ENCODE results near the gene MSI2.

Gene MSI2

DNA sequence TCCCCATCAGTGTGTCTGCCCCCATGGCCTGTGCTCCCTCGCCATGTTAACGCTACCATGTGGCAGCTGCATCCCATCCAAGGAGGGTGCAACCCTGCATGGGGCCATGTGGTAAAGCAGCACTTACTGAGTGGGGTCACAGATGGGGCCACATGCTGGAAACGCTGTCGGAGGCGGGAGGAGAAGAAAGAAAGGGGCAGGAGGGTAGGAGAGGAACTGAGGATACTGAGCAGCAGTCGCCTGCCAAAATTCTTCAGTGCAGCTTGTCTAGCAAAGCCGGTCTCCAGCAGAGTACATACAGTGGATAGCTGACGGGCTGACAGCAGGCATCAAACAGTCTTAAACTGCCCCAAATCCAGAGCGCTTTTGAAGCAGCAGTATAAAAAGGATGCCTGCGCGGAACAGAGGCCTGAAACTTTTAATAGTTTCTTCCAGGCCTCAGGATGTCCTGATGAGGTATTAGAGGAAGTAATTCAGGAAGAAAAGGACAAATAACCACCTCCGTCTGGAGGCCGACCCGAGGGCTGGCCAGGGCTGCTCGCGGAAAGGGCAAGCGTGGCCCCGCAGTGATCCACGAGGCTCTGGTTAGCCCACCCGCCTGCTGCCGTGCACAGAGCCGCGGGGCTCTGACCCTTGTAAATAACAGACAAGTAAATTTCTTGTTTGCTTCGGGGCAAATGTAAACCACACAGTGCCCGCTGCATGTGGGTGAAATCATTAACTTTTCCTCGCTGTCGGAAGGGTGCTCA, 339.8 kb downstream of the MSI2 start:
- H3K36me3 ChIP-seq (replicated peaks), result no peaks in the 10 kb centered on the region; the same call in 1 of the 2 replicates
- in situ Hi-C loops (cut with MboI; ENCODE audit: low sequenced_read_pairs), result no loop called here

DNA sequence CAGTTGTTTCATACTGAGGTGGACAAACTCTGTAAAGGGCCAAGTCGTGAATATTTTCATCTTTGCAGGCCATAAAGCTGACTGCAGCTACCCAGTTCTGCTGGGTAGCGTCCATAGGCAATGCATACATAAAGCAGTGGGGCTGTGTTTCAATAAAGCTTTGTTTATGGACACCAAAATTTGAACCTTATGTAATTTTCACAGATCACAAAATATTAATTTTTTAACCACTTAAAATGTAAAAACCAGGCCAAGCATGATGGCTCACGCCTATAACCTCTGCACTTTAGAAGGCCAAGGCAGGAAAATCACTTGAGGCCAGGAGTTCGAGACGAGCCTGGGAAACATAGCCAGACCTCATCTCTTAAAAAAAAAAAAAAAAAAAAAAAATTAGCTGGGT, 340.8 kb downstream of the MSI2 start:
- no peak overlapping the region for H3K4me3 ChIP-seq
- no peaks in the 10 kb centered on the region for H3K27me3 ChIP-seq (ENCODE audit: low read depth)
- peaks cover 12% of the 10 kb centered on the region for H3K4me1 ChIP-seq
- in situ Hi-C loops (cut with MboI; ENCODE audit: low sequenced_read_pairs), result no loop called here
- no peaks in the 10 kb centered on the region for H3K9me3 ChIP-seq
- no peak for DNase-seq (ENCODE audit: low spot score in 2 of 2)
- H3K36me3 ChIP-seq (replicated peaks), result no peaks in the 10 kb centered on the region; the same call in 1 of the 2 replicates

More for the DNA sequence above, 339.8 kb downstream of the MSI2 start:
- Histone ChIP-seq H3K27me3 (ENCODE audit: low read depth) (no peaks in the 10 kb centered on the region), H3K4me3 (no peak overlapping the region), H3K4me1 (peaks cover 12% of the 10 kb centered on the region), H3K9me3 (no peaks in the 10 kb centered on the region)
- DNase-seq (ENCODE audit: low spot score in 2 of 2), result no peak

DNA sequence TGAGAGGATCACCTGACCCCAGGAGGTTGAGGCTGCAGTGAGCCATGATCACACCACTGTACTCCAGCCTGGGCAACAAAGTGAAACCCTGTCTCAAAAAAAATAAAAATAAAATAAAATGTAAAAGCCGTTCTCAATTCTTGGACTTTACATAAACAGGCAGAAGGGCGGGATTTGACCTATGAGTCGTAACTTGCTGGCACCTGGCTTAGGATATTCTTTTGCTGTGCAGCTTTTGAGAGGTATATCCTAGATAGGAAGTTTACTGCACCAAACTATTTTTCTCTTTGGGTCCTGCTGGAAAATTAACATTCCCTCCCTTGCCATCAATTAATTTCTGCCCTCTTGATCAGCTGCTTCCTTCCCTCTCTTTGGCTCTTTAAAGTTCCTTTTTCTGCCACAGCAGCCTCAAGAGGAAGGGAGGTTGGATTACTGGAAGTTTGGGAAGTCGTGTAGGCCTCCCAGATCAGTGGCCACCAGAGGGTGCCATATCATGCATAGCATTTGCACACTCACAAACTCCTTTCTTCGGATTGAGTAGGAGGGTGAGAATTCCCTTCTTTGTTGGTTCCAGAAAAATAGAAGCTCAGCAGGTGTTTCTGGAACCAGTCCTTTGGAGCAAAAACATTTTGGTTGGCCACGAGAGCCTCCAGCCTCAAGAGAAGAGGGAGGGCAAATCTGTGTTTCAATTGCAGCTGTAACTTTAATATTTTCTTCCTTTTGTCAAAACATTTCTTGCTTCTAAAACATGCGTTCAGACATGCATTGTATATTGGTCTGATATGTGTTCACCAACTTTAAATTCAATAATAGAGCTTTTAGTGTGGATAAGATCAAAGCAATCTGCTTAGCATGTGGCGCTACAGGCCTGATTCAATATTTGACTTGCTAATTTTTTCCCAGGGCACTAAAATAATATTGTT, 341.5 kb downstream of the MSI2 start:
- DNase-seq (ENCODE audit: low spot score in 2 of 2), result peak; percentile 81 to 82
- no peaks in the 10 kb centered on the region; the same call in 1 of the 2 replicates for H3K36me3 ChIP-seq (replicated peaks)
- no peaks in the 10 kb centered on the region for H3K27me3 ChIP-seq (ENCODE audit: low read depth)
- in situ Hi-C loops (cut with MboI; ENCODE audit: low sequenced_read_pairs), result no loop called here
- H3K9me3 ChIP-seq, result no peaks in the 10 kb centered on the region
- H3K4me1 ChIP-seq, result peaks cover 12% of the 10 kb centered on the region
- no peak overlapping the region for H3K4me3 ChIP-seq

DNA sequence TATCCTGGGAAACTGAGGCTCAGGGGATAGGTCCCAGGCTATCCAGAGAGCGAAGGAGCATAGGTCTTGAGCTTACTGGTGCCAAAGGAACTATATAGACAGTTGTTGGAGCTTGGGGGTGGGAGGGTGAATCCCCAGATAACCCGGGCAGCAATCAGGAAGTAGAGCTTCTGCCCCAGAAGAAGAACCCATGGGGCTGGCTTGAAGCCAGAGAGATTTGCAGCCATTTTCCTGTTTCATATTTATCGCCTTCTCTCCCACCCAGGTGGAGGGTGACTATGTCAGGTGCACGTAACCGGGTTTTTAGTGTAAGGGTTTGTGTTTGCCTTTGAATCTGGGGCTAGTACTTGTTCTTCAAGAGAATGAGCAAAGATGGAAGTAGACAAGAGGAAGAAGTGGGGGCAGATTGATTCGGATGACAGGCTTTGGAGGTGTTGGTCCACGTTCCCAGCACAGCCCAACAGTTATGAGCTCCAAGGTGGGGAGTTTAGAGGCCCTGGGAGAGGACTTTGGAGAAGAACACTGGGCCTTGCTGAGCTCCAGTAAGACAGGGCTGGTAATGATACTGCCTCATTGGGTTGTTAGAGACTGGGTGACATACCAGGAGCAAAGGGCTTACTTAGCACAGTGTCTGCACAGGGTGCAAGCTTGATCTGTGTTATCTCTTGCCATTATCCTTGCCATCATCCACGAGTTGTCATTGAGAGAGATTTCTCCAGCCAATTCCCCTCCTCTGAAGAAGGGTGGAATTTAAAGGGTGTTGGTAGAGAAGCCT, 343.1 kb downstream of the MSI2 start:
- no peak for DNase-seq (ENCODE audit: low spot score in 2 of 2)
- no peaks in the 10 kb centered on the region for H3K9me3 ChIP-seq
- no peak overlapping the region for H3K4me3 ChIP-seq
- peaks cover 4% of the 10 kb centered on the region for H3K4me1 ChIP-seq
- H3K27me3 ChIP-seq (ENCODE audit: low read depth), result no peaks in the 10 kb centered on the region
- in situ Hi-C loops (cut with MboI; ENCODE audit: low sequenced_read_pairs), result no loop called here
- no peaks in the 10 kb centered on the region; the same call in 1 of the 2 replicates for H3K36me3 ChIP-seq (replicated peaks)

DNA sequence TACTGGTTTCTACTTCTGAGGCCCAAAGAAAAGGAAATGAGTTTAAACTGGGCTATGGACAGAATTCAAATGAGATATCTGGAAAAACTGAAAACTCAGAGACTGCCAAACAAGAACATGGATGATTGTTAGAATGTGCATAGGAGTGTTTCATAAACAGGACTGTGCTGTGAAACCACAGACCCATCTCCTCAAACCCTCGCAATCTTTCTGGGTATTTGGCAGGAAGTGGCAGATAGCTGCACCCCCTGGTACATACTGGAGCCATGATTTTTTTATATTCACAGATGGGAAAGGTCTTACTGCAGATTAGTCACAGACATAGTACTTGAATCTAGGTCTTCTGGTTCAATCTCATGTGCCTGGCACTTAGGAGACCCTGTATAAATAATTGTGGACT, 343.8 kb downstream of the MSI2 start:
- H3K36me3 ChIP-seq (replicated peaks), result no peaks in the 10 kb centered on the region; the same call in 1 of the 2 replicates
- no peaks in the 10 kb centered on the region for H3K9me3 ChIP-seq
- H3K4me1 ChIP-seq, result peaks cover 4% of the 10 kb centered on the region
- H3K4me3 ChIP-seq, result no peak overlapping the region
- no peaks in the 10 kb centered on the region for H3K27me3 ChIP-seq (ENCODE audit: low read depth)
- no peak for DNase-seq (ENCODE audit: low spot score in 2 of 2)
- in situ Hi-C loops (cut with MboI; ENCODE audit: low sequenced_read_pairs), result no loop called here

DNA sequence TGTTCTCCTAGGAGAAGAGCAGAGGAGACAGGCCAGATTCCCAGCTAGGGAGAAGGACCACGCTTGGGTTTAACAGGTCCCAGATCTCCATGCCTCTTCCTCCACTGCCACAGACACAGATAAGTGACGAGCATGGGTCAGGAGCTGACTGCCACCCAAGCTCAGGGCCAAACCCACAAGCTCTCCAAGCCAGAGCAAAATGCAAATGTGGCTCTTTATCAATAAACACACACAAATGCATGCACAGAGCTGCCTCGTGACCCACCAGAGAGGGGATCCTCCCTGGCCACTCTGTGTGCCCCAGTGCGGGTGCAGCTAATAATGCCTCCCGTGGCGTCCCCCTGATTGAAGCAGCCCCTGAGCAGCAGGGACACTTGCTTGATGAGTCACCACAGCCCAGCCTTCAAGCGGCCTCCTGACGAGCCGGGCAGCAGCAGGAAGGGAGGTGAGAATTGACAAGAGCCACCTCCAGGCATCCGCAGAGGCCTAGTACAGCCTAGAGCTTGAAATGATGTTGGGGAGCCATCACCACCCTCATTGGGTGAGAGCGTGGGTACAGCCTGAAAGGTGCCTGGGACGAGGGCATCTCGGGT, 344.9 kb downstream of the MSI2 start:
- in situ Hi-C loops (cut with MboI; ENCODE audit: low sequenced_read_pairs), result no loop called here
- no peak overlapping the region for H3K4me3 ChIP-seq
- no peaks in the 10 kb centered on the region for H3K27me3 ChIP-seq (ENCODE audit: low read depth)
- no peak for DNase-seq (ENCODE audit: low spot score in 2 of 2)
- no peaks in the 10 kb centered on the region; the same call in 1 of the 2 replicates for H3K36me3 ChIP-seq (replicated peaks)
- no peaks in the 10 kb centered on the region for H3K9me3 ChIP-seq
- peaks cover 4% of the 10 kb centered on the region for H3K4me1 ChIP-seq

DNA sequence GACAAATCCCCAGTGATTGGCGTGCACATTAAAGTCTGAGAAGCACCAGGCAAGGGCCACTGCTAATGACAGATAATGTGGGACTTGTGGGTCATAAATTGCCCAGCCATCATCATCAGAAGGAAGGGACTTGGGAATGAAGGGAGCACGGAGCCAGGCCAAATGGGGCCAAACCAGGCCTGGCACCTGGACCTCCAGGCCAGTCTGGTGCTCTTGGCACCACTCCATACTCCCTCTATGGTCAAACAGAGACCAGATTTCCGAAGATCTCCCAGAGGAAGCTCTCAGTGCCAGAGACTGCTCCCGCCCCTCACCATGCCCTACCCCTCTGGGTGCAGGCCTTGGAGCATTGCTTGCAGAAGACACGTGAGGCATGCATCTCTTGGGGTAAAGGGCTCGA, 346.6 kb downstream of the MSI2 start:
- Histone ChIP-seq H3K4me1 (peaks cover 4% of the 10 kb centered on the region), H3K9me3 (no peaks in the 10 kb centered on the region), H3K36me3 (replicated peaks) (no peaks in the 10 kb centered on the region; the same call in 1 of the 2 replicates), H3K27me3 (ENCODE audit: low read depth) (no peaks in the 10 kb centered on the region), H3K4me3 (no peak overlapping the region)
- DNase-seq (ENCODE audit: low spot score in 2 of 2), result no peak
- in situ Hi-C loops (cut with MboI; ENCODE audit: low sequenced_read_pairs), result no loop called here

DNA sequence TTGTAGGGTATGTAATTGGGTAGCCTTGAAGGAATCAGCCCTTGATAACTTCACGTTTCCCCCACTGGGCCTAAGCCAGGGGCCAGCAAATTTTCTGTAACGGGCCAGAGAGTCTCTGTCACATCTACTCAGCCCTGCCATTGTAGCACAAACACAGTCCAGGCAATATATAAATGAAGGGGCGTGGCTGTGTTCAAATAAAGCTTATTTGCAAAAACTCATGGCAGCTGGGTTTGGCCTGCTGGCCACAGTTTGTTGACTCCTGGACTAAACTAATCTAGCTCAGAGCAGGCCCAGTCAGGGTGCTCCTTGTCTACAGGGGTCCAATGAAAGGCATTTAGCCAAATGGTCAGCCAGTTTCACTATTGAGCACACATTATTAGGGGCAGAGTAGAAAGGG, 347.2 kb downstream of the MSI2 start:
- Histone ChIP-seq H3K4me1 (no peaks in the 10 kb centered on the region), H3K27me3 (ENCODE audit: low read depth) (no peaks in the 10 kb centered on the region), H3K4me3 (no peak overlapping the region), H3K9me3 (no peaks in the 10 kb centered on the region), H3K36me3 (replicated peaks) (no peaks in the 10 kb centered on the region; the same call in 1 of the 2 replicates)
- DNase-seq (ENCODE audit: low spot score in 2 of 2), result no peak
- in situ Hi-C loops (cut with MboI; ENCODE audit: low sequenced_read_pairs), result no loop called here

- no peaks in the 10 kb centered on the region for H3K9me3 ChIP-seq
- no peaks in the 10 kb centered on the region for H3K4me1 ChIP-seq
- no peaks in the 10 kb centered on the region; the same call in 1 of the 2 replicates for H3K36me3 ChIP-seq (replicated peaks)
- no peak for DNase-seq (ENCODE audit: low spot score in 2 of 2)
- no peaks in the 10 kb centered on the region for H3K27me3 ChIP-seq (ENCODE audit: low read depth)
- in situ Hi-C loops (cut with MboI; ENCODE audit: low sequenced_read_pairs), result no loop called here
- no peak overlapping the region for H3K4me3 ChIP-seq
Observed at GRCh38 chr17:57603978-57604377, 347.7 kb downstream of the MSI2 start.

- DNase-seq (ENCODE audit: low spot score in 2 of 2), result no peak
- Histone ChIP-seq H3K4me3 (no peak overlapping the region), H3K4me1 (no peaks in the 10 kb centered on the region), H3K36me3 (replicated peaks) (no peaks in the 10 kb centered on the region; the same call in 1 of the 2 replicates), H3K9me3 (no peaks in the 10 kb centered on the region), H3K27me3 (ENCODE audit: low read depth) (no peaks in the 10 kb centered on the region)
- in situ Hi-C loops (cut with MboI; ENCODE audit: low sequenced_read_pairs), result no loop called here
Observed at GRCh38 chr17:57604771-57605674, 348.7 kb downstream of the MSI2 start.

DNA sequence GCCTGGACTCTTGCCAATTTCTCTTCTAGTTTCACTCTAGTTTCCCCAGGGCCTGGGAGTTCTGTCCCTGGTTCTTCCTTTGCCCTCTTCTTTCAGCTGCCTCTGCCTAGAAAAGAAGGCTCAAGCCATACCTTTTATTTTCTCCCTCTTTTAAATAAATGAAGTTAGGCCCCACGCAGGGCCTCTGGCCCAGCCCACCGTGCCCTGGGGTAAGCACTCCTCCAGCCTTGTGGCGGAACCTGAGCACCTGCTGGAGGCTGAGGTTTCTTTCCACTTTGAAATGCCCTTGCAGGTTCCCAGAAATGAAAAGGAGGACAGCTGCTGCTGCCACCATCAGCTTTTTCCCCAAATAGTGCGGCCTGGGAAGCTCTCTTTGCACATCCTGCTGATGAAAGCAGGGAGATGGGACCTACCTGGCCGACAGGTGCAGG, 349.4 kb downstream of the MSI2 start:
- Histone ChIP-seq H3K27me3 (ENCODE audit: low read depth) (no peaks in the 10 kb centered on the region), H3K4me3 (no peak overlapping the region), H3K36me3 (replicated peaks) (no peaks in the 10 kb centered on the region), H3K9me3 (no peaks in the 10 kb centered on the region), H3K4me1 (no peaks in the 10 kb centered on the region)
- in situ Hi-C loops (cut with MboI; ENCODE audit: low sequenced_read_pairs), result no loop called here
- DNase-seq (ENCODE audit: low spot score in 2 of 2), result no peak

DNA sequence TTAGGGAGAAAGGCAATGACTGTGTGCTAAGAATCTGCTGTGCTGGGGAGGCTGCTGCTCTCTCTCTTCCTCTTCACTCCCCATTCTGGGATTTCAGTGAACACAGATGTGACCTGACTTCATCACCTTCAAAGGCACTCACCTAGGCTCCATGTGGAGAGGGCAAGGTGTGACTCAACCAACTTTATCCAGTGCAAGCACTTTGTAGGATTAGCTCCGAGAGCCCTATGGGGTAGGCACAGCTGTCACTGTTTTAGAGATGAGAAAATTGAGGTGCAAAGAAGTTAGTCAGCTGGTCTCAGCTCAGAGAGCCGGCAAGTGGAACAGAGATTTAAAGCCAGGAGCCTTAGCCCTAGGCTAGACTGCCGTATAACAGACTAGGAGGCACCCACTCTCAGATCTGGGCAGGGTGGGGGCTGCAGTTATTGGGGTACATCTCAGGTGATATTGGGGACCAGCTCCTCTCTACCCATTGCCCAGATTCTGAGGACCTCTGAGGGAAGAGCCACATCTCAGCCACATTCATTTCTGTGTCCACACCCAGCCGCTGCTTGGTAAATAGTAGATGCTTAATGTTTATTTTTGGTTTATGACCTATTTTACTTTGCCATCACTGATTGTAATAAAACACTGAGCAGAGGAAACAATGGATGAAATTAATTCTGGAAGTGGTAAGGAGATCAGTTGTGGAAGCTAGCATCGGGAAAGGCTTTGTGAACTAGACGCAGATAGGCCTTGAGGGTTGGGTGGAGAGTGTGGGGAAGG, 350.0 kb downstream of the MSI2 start:
- Histone ChIP-seq H3K36me3 (replicated peaks) (no peaks in the 10 kb centered on the region), H3K4me1 (no peaks in the 10 kb centered on the region), H3K27me3 (ENCODE audit: low read depth) (no peaks in the 10 kb centered on the region), H3K4me3 (no peak overlapping the region), H3K9me3 (no peaks in the 10 kb centered on the region)
- in situ Hi-C loops (cut with MboI; ENCODE audit: low sequenced_read_pairs), result no loop called here
- no peak for DNase-seq (ENCODE audit: low spot score in 2 of 2)
